Spleen (tissue), 7 donors: ENCODE results near the gene CEACAM4.

Experiments
- CTCF ChIP-seq, 11 experiments: fragments of 200-600 bp in 7 of 11; fragments of 450-650 bp in 4 of 11; sonication (generic) in 4 of 11; IDR thresholded peaks in 8 of 11; conservative IDR thresholded peaks in 3 of 11; 1 replicate in 7 of 11; 2 replicates in 4 of 11; pipeline versions ENCODE4 v1.4.0 to v1.8.0; 2016 to 2021; ENCODE audit warnings: antibody characterized with exemption in 11 of 11, inconsistent platforms in 4 of 11, mild to moderate bottlenecking in 1 of 11
- POLR2AphosphoS5 ChIP-seq, 3 donors: sonication (generic); formaldehyde crosslinking; IDR thresholded peaks; one replicate each; pipeline ENCODE4 v1.5.1; 2017; ENCODE audit warnings: antibody characterized with exemption in 3 of 3
- donor health status: DM: no; HTN: no; CAD: no; lungs with moderate emphysema.
- donor health status: DM: no; HTN: no; CAD: no.
- donor health status: DM: no; HTN: no; CAD: no.

- TF ChIP-seq CTCF (IDR thresholded peaks at IDR 0.05 in 8 of 11, conservative IDR thresholded peaks at IDR 0.05 in 3 of 11) (no peak), POLR2AphosphoS5 (IDR thresholded peaks at IDR 0.05) (no peak)
These were observed 39.2 kb upstream of the CEACAM4 start for GRCh38 chr19:41666075-41666474.
